HFFc6 (cell line): ENCODE measurements around the gene MAP3K5. TPM values are rescaled to one million over a fixed set of nuclear protein-coding genes. Genes with fewer than 3 reads are reported as not detected.
"Not testable (repeated sequence)": the region's sequence is repeated elsewhere in the genome, so short reads cannot be mapped to it uniquely, and the experiment has no call there.

Experiments used
- DNase-seq: peaks from one replicate; pipeline ENCODE4 v3.0.0-alpha.2; 2018
- H3K27ac Mint-ChIP-seq: 2 replicates; pipeline ENCODE4 v1.8.0; 2020; ENCODE audit warnings: mild to moderate bottlenecking, mixed read lengths
- H3K27me3 Mint-ChIP-seq: 2 replicates; pipeline ENCODE4 v1.8.0; 2021; ENCODE audit warnings: mild to moderate bottlenecking, moderate library complexity, mixed read lengths; ENCODE audit not compliant: insufficient read depth
- H3K36me3 Mint-ChIP-seq: 2 replicates; pipeline ENCODE4 v1.8.0; 2021; ENCODE audit warnings: low read depth, mixed read lengths
- H3K4me1 Mint-ChIP-seq: 2 replicates; pipeline ENCODE4 v1.8.0; 2020; ENCODE audit warnings: low read depth, mixed read lengths
- H3K4me3 Mint-ChIP-seq: 2 replicates; pipeline ENCODE4 v1.8.0; 2020; ENCODE audit warnings: mild to moderate bottlenecking, moderate library complexity, mixed read lengths
- H3K9me3 Mint-ChIP-seq: 2 replicates; pipeline ENCODE4 v1.8.0; 2020; ENCODE audit warnings: mild to moderate bottlenecking, mixed read lengths
- CTCF ChIP-seq: fragments of 200-600 bp; sonication (generic); IDR thresholded peaks from 2 replicates; pipeline ENCODE4 v1.5.0; 2021; ENCODE audit warnings: antibody characterized with exemption, mild to moderate bottlenecking
- total RNA-seq, 6 experiments: library from RNA; stranded (reverse); fragmentation: NEBNext Ultra II Directional; extraction: Animal tissue kit (Norgen Biotek cat#: 25700); gene quantifications; 2 replicates in 1 of 6; 3 replicates in 5 of 6; pipeline ENCODE4 v1.2.3, GENCODE V29; 2021

The MAP3K5 gene
- total RNA-seq, 6 experiments from 2014 or later, result 11.9 to 22.2 (median 19.1) TPM

GRCh38 chr6:136586295-136586694 lies 206.0 kb downstream of the MAP3K5 start:
- Mint-ChIP-seq H3K27ac (peak overlapping the region; percentile 93), H3K36me3 (peaks cover 45% of the 10 kb centered on the region), H3K4me1 (peaks cover 53% of the 10 kb centered on the region), H3K9me3 (no peaks in the 10 kb centered on the region), H3K27me3 (no peaks in the 10 kb centered on the region), H3K4me3 (peak overlapping the region; percentile 56)
- peak; percentile 84 for DNase-seq
- TF ChIP-seq CTCF, result no peak

GRCh38 chr6:136585523-136585922 lies 206.8 kb downstream of the MAP3K5 start:
- not testable (repeated sequence) for H3K4me3 Mint-ChIP-seq, H3K27me3 Mint-ChIP-seq, H3K9me3 Mint-ChIP-seq, DNase-seq
- peaks cover 37% of the 10 kb centered on the region for H3K36me3 Mint-ChIP-seq
- H3K4me1 Mint-ChIP-seq, result peaks cover 53% of the 10 kb centered on the region
- H3K27ac Mint-ChIP-seq, result peak overlapping the region; percentile 93; the same call in 1 of the 2 replicates

GRCh38 chr6:136584290-136584689 lies 208.0 kb downstream of the MAP3K5 start:
- H3K9me3 Mint-ChIP-seq, DNase-seq, H3K4me3 Mint-ChIP-seq, H3K27me3 Mint-ChIP-seq: not testable (repeated sequence)
- peaks cover 29% of the 10 kb centered on the region for H3K36me3 Mint-ChIP-seq
- H3K4me1 Mint-ChIP-seq, result peaks cover 53% of the 10 kb centered on the region
- peak overlapping the region; percentile 94 for H3K27ac Mint-ChIP-seq

GRCh38 chr6:136582711-136583471 lies 209.4 kb downstream of the MAP3K5 start:
- H3K36me3 Mint-ChIP-seq, result peaks cover 23% of the 10 kb centered on the region
- no peaks in the 10 kb centered on the region for H3K27me3 Mint-ChIP-seq
- no peak overlapping the region for H3K4me3 Mint-ChIP-seq
- TF ChIP-seq CTCF, result peak; percentile 89
- H3K27ac Mint-ChIP-seq, result peak overlapping the region; percentile 94
- no peaks in the 10 kb centered on the region for H3K9me3 Mint-ChIP-seq
- DNase-seq, result peak; percentile 88
- peaks cover 44% of the 10 kb centered on the region for H3K4me1 Mint-ChIP-seq

- H3K4me1 Mint-ChIP-seq, result peaks cover 22% of the 10 kb centered on the region
- H3K9me3 Mint-ChIP-seq, result no peaks in the 10 kb centered on the region
- no peak overlapping the region for H3K27ac Mint-ChIP-seq
- no peak overlapping the region for H3K4me3 Mint-ChIP-seq
- H3K36me3 Mint-ChIP-seq, result peaks cover 30% of the 10 kb centered on the region
- no peak for TF ChIP-seq CTCF
- no peak for DNase-seq
- no peaks in the 10 kb centered on the region for H3K27me3 Mint-ChIP-seq
Measured at GRCh38 chr6:136579800-136580199, 212.5 kb downstream of the MAP3K5 start.

GRCh38 chr6:136576821-136577220 lies 215.5 kb downstream of the MAP3K5 start:
- Mint-ChIP-seq H3K4me1 (no peaks in the 10 kb centered on the region), H3K4me3 (no peak overlapping the region), H3K27me3 (no peaks in the 10 kb centered on the region), H3K9me3 (no peaks in the 10 kb centered on the region), H3K36me3 (peaks cover 31% of the 10 kb centered on the region), H3K27ac (no peak overlapping the region)
- no peak for DNase-seq
- no peak for TF ChIP-seq CTCF
